SK-N-SH (cell line): ENCODE measurements around the gene C17orf67. TPM values are rescaled to one million over a fixed set of nuclear protein-coding genes. Genes with fewer than 3 reads are reported as not detected.

ENCODE experiments used
- CTCF ChIA-PET: fragments of 300-600, 350-600 bp; formaldehyde crosslinking; extraction: SDS; loops from one replicate; lab custom pipeline; 2021; lab: Yijun Ruan, JAX
- POLR2A ChIA-PET: fragments of 350-600 bp; sonication (Branson Sonifier 250); formaldehyde crosslinking; extraction: SDS; loops from one replicate; lab custom pipeline; 2020; ENCODE audit warnings: antibody characterized with exemption, inconsistent platforms; lab: Yijun Ruan, JAX
- DNase-seq: peaks from one replicate; pipeline ENCODE4 v3.0.0; 2012
- H2AFZ ChIP-seq: fragments of 200-600 bp; sonication (generic); 2 replicates; pipeline ENCODE4 v1.8.1; 2016; ENCODE audit warnings: antibody characterized with exemption, mild to moderate bottlenecking, low read depth
- H3F3A ChIP-seq: fragments of 200-600 bp; sonication (generic); replicated peaks from 2 replicates; pipeline ENCODE3; 2016; ENCODE audit warnings: antibody characterized with exemption, mild to moderate bottlenecking; ENCODE audit not compliant: insufficient read depth
- H3K27ac ChIP-seq, 2 experiments: fragments of 200-500 bp in 1 of 2; fragments of 200-600 bp in 1 of 2; sonication (Bioruptor generic) in 1 of 2; sonication (generic), shearing (Covaris generic) in 1 of 2; 2 replicates each; pipeline versions ENCODE4 v1.5.1 to v1.6.1; 2014 to 2016; ENCODE audit warnings: low read depth in 2 of 2, inconsistent platforms in 1 of 2, low read length in 1 of 2, mild to moderate bottlenecking in 1 of 2, mixed read lengths in 1 of 2
- H3K27me3 ChIP-seq: fragments of 200-600 bp; sonication (generic), shearing (Covaris generic); 2 replicates; pipeline ENCODE4 v1.6.1; 2016; ENCODE audit warnings: mixed run types; ENCODE audit not compliant: insufficient read depth
- H3K36me3 ChIP-seq, 2 experiments: fragments of 200-500 bp in 1 of 2; fragments of 200-600 bp in 1 of 2; sonication (Bioruptor generic) in 1 of 2; sonication (generic) in 1 of 2; replicated peaks in 1 of 2; 2 replicates each; pipeline versions ENCODE3 to v1.5.1; 2014 to 2016; ENCODE audit warnings: low read length in 1 of 2, mild to moderate bottlenecking in 1 of 2; ENCODE audit not compliant: insufficient read depth in 2 of 2, control insufficient read depth in 1 of 2
- H3K4me1 ChIP-seq, 2 experiments: fragments of 200-500 bp in 1 of 2; fragments of 200-600 bp in 1 of 2; sonication (Bioruptor generic) in 1 of 2; sonication (generic), shearing (Covaris generic) in 1 of 2; 2 replicates each; pipeline versions ENCODE4 v1.5.1 to v1.6.1; 2014 to 2016; ENCODE audit warnings: low read depth in 1 of 2, low read length in 1 of 2, mixed run types in 1 of 2; ENCODE audit not compliant: insufficient read depth in 2 of 2, control insufficient read depth in 1 of 2
- H3K4me2 ChIP-seq: fragments of 200-600 bp; sonication (generic), shearing (Covaris generic); 2 replicates; pipeline ENCODE4 v1.6.1; 2017; ENCODE audit warnings: mixed run types
- H3K4me3 ChIP-seq, 2 experiments: fragments of 200-500 bp in 1 of 2; fragments of 200-600 bp in 1 of 2; sonication (Bioruptor generic) in 1 of 2; sonication (generic), shearing (Covaris generic) in 1 of 2; 2 replicates each; pipeline versions ENCODE4 v1.5.1 to v1.8.1; 2014 to 2016; ENCODE audit warnings: low read depth in 2 of 2, inconsistent platforms in 1 of 2, low read length in 1 of 2, mild to moderate bottlenecking in 1 of 2, mixed read lengths in 1 of 2, moderate library complexity in 1 of 2
- H3K79me2 ChIP-seq: fragments of 200-600 bp; sonication (generic); 2 replicates; pipeline ENCODE4 v1.8.1; 2017; ENCODE audit warnings: mild to moderate bottlenecking; ENCODE audit not compliant: insufficient read depth
- H3K9ac ChIP-seq: fragments of 200-600 bp; sonication (generic); 2 replicates; pipeline ENCODE4 v1.6.1; 2017; ENCODE audit warnings: mixed run types
- H3K9me2 ChIP-seq: fragments of 200-600 bp; sonication (generic); 2 replicates; pipeline ENCODE4 v1.6.1; 2017; ENCODE audit warnings: mixed run types
- H3K9me3 ChIP-seq: fragments of 200-600 bp; sonication (generic); 2 replicates; pipeline ENCODE4 v1.6.1; 2017; ENCODE audit warnings: mixed run types, mild to moderate bottlenecking, moderate library complexity
- H4K20me1 ChIP-seq: fragments of 200-600 bp; sonication (generic); 2 replicates; pipeline ENCODE4 v1.6.1; 2017; ENCODE audit warnings: mild to moderate bottlenecking, mixed run types; ENCODE audit not compliant: insufficient read depth
- CHD2 ChIP-seq: fragments of 150-350 bp; IDR thresholded peaks from 2 replicates; pipeline ENCODE4 v1.6.1; 2018; ENCODE audit warnings: low read length; ENCODE audit not compliant: partially characterized antibody
- EP300 ChIP-seq, 2 experiments: IDR thresholded peaks; 2 replicates each; pipeline versions ENCODE4 v1.4.0 to v1.6.1; 2012; ENCODE audit warnings: borderline replicate concordance in 1 of 2, low read depth in 1 of 2, low read length in 1 of 2
- EZH2phosphoT487 ChIP-seq: fragments of 200-600 bp; sonication (generic); IDR thresholded peaks from 2 replicates; pipeline ENCODE4 v1.6.1; 2017; ENCODE audit warnings: low read depth, mixed run types, mild to moderate bottlenecking, antibody characterized with exemption, moderate library complexity, borderline replicate concordance
- FOSL2 ChIP-seq: IDR thresholded peaks from 2 replicates; pipeline ENCODE4 v1.4.0; 2012; ENCODE audit warnings: low read depth, mild to moderate bottlenecking, moderate library complexity, borderline replicate concordance
- FOXM1 ChIP-seq: IDR thresholded peaks from 2 replicates; pipeline ENCODE4 v1.4.0; 2012; ENCODE audit warnings: low read depth, mild to moderate bottlenecking
- MEF2A ChIP-seq: IDR thresholded peaks from 2 replicates; pipeline ENCODE4 v1.4.0; 2012; ENCODE audit warnings: low read depth, borderline replicate concordance
- MXI1 ChIP-seq: IDR thresholded peaks from 2 replicates; pipeline ENCODE4 v1.6.1; 2012; ENCODE audit warnings: mild to moderate bottlenecking, low read depth, low read length, improper control_type of control experiment
- NFIC ChIP-seq: IDR thresholded peaks from 2 replicates; pipeline ENCODE4 v1.4.0; 2012; ENCODE audit warnings: borderline replicate concordance
- NRF1 ChIP-seq: IDR thresholded peaks from 2 replicates; pipeline ENCODE4 v1.6.1; 2012; ENCODE audit warnings: low read depth, mild to moderate bottlenecking, low read length
- PBX3 ChIP-seq: IDR thresholded peaks from 2 replicates; pipeline ENCODE4; 2012
- POLR2AphosphoS5 ChIP-seq: IDR thresholded peaks from 2 replicates; pipeline ENCODE4 v1.6.1; 2012; ENCODE audit warnings: low read depth, low read length
- RXRA ChIP-seq: IDR thresholded peaks from 2 replicates; pipeline ENCODE4 v1.4.0; 2012; ENCODE audit warnings: low read depth, mild to moderate bottlenecking, borderline replicate concordance
- SMC3 ChIP-seq: IDR thresholded peaks from 2 replicates; pipeline ENCODE4 v1.6.1; 2012; ENCODE audit warnings: low read depth, low read length, improper control_type of control experiment
- TAF1 ChIP-seq: IDR thresholded peaks from 2 replicates; pipeline ENCODE4 v1.6.1; 2012; ENCODE audit warnings: low read depth, mild to moderate bottlenecking, low read length, moderate library complexity, borderline replicate concordance
- TCF12 ChIP-seq: IDR thresholded peaks from 2 replicates; pipeline ENCODE4 v1.4.0; 2012
- USF2 ChIP-seq: fragments of 150-350 bp; IDR thresholded peaks from 2 replicates; pipeline ENCODE4 v1.6.1; 2017; ENCODE audit warnings: antibody characterized with exemption, low read length, low read depth, borderline replicate concordance
- YY1 ChIP-seq: IDR thresholded peaks from 2 replicates; pipeline ENCODE4 v1.4.0; 2012; ENCODE audit warnings: low read depth, mild to moderate bottlenecking
- WGBS: methylation state at CpG from one replicate; pipeline ENCODE4 v1.1.6; 2017; ENCODE audit warnings: low lambda C conversion rate; 5-methylcytosine and 5-hydroxymethylcytosine counted together
- polyA plus RNA-seq, 3 experiments: library from polyadenylated mRNA; depleted of rRNA; stranded (reverse); fragments of >200 nt; gene quantifications; 2 replicates each; pipeline ENCODE4 v1.2.3, GENCODE V29; 2012
- TF ChIP-seq, protein P1 (sequence below): IDR thresholded peaks from 2 replicates; pipeline ENCODE4 v1.4.0; 2012; ENCODE audit warnings: low read depth, borderline replicate concordance
- TF ChIP-seq, protein P2 (sequence below): fragments of 200-600 bp; sonication (generic); IDR thresholded peaks from 2 replicates; pipeline ENCODE4 v1.6.1; 2017; ENCODE audit warnings: antibody characterized with exemption, mild to moderate bottlenecking, moderate library complexity

Gene C17orf67
- polyA plus RNA-seq, 1 of the 3 experiments (the other 2 are of a cell fraction): 1.7 TPM

DNA sequence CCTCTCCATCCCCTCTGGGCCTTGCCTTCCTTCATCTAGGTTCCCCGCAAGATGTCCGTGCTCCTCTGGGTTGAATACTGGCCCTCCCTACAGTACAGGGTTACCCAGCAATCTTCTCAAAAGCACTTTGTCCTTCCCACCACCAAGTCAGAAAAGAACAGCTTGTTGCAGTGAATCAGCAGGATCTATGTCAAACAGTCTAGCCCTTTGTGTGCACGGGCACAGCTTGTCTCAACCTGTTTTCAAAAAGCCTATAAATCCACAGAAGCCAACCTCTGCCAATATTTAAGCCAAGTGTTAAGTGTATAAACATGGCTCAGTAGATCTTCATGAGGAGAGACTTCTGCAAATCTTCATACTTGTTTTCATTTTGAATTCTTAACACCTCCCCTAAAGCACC, 25.2 kb downstream of the C17orf67 start:
- H3K9me3 ChIP-seq: no peaks in the 10 kb centered on the region
- H3K4me3 ChIP-seq: no peak overlapping the region
- DNase-seq: no peak
- ChIA-PET CTCF (interaction anchor here (1.5 to 3.1 kb wide), 3 partner anchors 10 to 131 kb away, joined by 3 to 35 read pairs (median 6); no protein-coding TSS in a partner anchor), POLR2A (no interaction called here)
- TF ChIP-seq YY1 (no peak), TCF12 (no peak), EP300 (IDR thresholded peaks at IDR 0.05; ENCODE audit: borderline replicate concordance in 1 of 2, low read depth in 1 of 2, low read length in 1 of 2) (no peak), NRF1 (no peak), NFIC (no peak), MEF2A (no peak), SMC3 (no peak), MXI1 (no peak), PBX3 (no peak), TAF1 (no peak)
- TF ChIP-seq, protein P1, sequence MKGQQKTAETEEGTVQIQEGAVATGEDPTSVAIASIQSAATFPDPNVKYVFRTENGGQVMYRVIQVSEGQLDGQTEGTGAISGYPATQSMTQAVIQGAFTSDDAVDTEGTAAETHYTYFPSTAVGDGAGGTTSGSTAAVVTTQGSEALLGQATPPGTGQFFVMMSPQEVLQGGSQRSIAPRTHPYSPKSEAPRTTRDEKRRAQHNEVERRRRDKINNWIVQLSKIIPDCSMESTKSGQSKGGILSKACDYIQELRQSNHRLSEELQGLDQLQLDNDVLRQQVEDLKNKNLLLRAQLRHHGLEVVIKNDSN: no peak
- H3K79me2 ChIP-seq: no peaks in the 10 kb centered on the region
- no peaks in the 10 kb centered on the region for H3K9me2 ChIP-seq
- 70% methylated on average over 3 of the region's 3 CpGs for WGBS
- no peak overlapping the region for H3K9ac ChIP-seq
- H3K27me3 ChIP-seq: no peaks in the 10 kb centered on the region
- H4K20me1 ChIP-seq: no peaks in the 10 kb centered on the region
- no peaks in the 10 kb centered on the region for H3F3A ChIP-seq
- no peak overlapping the region for H2AFZ ChIP-seq
- no peak overlapping the region for H3K27ac ChIP-seq
- H3K36me3 ChIP-seq: no peaks in the 10 kb centered on the region
- H3K4me1 ChIP-seq: peaks cover 0 to 2% of the 10 kb centered on the region in 2 experiments; a peak in 1 of 4 replicates
- no peak overlapping the region for H3K4me2 ChIP-seq

GRCh38 chr17:56807723-56808122, 26.0 kb downstream of the C17orf67 start:
- no peak for DNase-seq
- POLR2A ChIA-PET: no interaction called here
- no peaks in the 10 kb centered on the region for H3K27me3 ChIP-seq
- H3F3A ChIP-seq: no peaks in the 10 kb centered on the region
- no peaks in the 10 kb centered on the region; a peak in 1 of 4 replicates for H3K4me1 ChIP-seq
- WGBS: 84% methylated on average over 3 of the region's 3 CpGs
- H3K27ac ChIP-seq: no peak overlapping the region
- H3K9ac ChIP-seq: no peak overlapping the region
- no peak overlapping the region for H3K4me3 ChIP-seq
- no peaks in the 10 kb centered on the region for H3K79me2 ChIP-seq
- H3K36me3 ChIP-seq: no peaks in the 10 kb centered on the region
- H4K20me1 ChIP-seq: no peaks in the 10 kb centered on the region
- CTCF ChIA-PET: interaction anchor here (1.5 to 3.1 kb wide), 4 partner anchors 11 to 132 kb away, joined by 3 to 35 read pairs (median 6); no protein-coding TSS in a partner anchor
- H2AFZ ChIP-seq: no peak overlapping the region
- H3K4me2 ChIP-seq: no peak overlapping the region
- no peaks in the 10 kb centered on the region for H3K9me2 ChIP-seq
- no peaks in the 10 kb centered on the region for H3K9me3 ChIP-seq
- TF ChIP-seq FOXM1: no peak
- no peak for TF ChIP-seq EZH2phosphoT487
- TF ChIP-seq USF2: no peak
- no peak for TF ChIP-seq TCF12
- no peak for TF ChIP-seq RXRA
- TF ChIP-seq POLR2AphosphoS5: no peak
- TF ChIP-seq, protein P1: no peak
- TF ChIP-seq, protein P2, sequence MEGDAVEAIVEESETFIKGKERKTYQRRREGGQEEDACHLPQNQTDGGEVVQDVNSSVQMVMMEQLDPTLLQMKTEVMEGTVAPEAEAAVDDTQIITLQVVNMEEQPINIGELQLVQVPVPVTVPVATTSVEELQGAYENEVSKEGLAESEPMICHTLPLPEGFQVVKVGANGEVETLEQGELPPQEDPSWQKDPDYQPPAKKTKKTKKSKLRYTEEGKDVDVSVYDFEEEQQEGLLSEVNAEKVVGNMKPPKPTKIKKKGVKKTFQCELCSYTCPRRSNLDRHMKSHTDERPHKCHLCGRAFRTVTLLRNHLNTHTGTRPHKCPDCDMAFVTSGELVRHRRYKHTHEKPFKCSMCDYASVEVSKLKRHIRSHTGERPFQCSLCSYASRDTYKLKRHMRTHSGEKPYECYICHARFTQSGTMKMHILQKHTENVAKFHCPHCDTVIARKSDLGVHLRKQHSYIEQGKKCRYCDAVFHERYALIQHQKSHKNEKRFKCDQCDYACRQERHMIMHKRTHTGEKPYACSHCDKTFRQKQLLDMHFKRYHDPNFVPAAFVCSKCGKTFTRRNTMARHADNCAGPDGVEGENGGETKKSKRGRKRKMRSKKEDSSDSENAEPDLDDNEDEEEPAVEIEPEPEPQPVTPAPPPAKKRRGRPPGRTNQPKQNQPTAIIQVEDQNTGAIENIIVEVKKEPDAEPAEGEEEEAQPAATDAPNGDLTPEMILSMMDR: no peak
- TF ChIP-seq CHD2: no peak
- no peak for TF ChIP-seq FOSL2
